GM12864 (cell line): ENCODE data around the gene CTNNA3.

Source experiments
- DNase-seq: peaks from one replicate; pipeline ENCODE4 v3.0.0-alpha.2; 2011; ENCODE audit warnings: low read depth
- H3K4me3 ChIP-seq: 2 replicates; pipeline ENCODE4 v1.5.1; 2011; ENCODE audit warnings: mild to moderate bottlenecking, low read depth, low read length, control low read depth
- TF ChIP-seq, protein P1 (sequence below): IDR thresholded peaks from 2 replicates; pipeline ENCODE4 v1.5.1; 2011; ENCODE audit warnings: low read depth, mild to moderate bottlenecking, moderate library complexity, low read length, control low read depth, inconsistent platforms; ENCODE audit errors: missing control alignments

The CTNNA3 gene

GRCh38 chr10:66695046-66695445 is 1000.9 kb downstream of the CTNNA3 start:
- H3K4me3 ChIP-seq, result no peak overlapping the region
- DNase-seq, result no peak
- TF ChIP-seq, protein P1, sequence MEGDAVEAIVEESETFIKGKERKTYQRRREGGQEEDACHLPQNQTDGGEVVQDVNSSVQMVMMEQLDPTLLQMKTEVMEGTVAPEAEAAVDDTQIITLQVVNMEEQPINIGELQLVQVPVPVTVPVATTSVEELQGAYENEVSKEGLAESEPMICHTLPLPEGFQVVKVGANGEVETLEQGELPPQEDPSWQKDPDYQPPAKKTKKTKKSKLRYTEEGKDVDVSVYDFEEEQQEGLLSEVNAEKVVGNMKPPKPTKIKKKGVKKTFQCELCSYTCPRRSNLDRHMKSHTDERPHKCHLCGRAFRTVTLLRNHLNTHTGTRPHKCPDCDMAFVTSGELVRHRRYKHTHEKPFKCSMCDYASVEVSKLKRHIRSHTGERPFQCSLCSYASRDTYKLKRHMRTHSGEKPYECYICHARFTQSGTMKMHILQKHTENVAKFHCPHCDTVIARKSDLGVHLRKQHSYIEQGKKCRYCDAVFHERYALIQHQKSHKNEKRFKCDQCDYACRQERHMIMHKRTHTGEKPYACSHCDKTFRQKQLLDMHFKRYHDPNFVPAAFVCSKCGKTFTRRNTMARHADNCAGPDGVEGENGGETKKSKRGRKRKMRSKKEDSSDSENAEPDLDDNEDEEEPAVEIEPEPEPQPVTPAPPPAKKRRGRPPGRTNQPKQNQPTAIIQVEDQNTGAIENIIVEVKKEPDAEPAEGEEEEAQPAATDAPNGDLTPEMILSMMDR, result no peak

- no peak for DNase-seq
- TF ChIP-seq, protein P1, result no peak
Observed at GRCh38 chr10:66684581-66684980, 1011.4 kb downstream of the CTNNA3 start.

DNA sequence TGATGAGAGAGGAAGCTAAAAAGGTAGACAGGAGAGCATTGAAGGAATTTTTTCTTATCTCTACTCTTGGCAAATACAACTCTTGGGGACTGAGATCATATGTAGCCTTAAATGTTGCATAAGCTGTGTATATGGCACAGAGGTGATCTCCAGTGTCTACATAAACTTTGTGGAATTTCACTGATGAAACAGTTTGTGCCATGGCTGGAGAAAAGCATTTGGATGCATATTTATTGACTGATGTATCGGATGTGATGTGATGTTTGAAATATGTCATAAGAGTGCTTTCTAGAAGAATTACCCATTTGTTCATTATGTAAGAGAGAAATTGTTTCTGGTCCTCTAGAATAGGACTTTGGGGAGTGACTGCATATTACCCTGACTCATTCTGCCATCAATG is 1015.1 kb downstream of the CTNNA3 start:
- TF ChIP-seq, protein P1, result no peak
- H3K4me3 ChIP-seq, result no peak overlapping the region
- DNase-seq, result no peak

More at GRCh38 chr10:66684581-66684980, 1011.4 kb downstream of the CTNNA3 start:
- H3K4me3 ChIP-seq, result no peak overlapping the region

GRCh38 chr10:66678521-66678920 is 1017.5 kb downstream of the CTNNA3 start:
- H3K4me3 ChIP-seq, result no peak overlapping the region
- DNase-seq, result no peak
- TF ChIP-seq, protein P1, result no peak

DNA sequence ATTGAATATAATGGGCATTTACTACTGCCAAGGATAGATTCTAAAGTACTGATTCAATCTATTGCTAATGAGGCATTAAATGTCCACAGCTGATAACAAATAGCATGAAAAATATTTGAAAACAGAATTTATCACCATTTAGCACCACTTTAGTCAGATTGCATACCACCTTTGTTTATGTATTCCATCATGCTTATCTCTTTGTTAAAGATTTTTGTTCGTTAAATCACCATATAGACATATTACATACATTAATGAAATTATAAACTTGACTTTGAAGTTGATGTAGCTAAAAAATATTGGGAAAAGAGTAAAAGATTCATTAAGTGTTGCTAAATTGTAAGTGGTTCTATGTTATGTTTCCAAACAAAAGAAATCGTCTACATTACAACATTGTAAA is 1022.9 kb downstream of the CTNNA3 start:
- H3K4me3 ChIP-seq, result no peak overlapping the region
- TF ChIP-seq, protein P1, result no peak
- DNase-seq, result no peak

DNA sequence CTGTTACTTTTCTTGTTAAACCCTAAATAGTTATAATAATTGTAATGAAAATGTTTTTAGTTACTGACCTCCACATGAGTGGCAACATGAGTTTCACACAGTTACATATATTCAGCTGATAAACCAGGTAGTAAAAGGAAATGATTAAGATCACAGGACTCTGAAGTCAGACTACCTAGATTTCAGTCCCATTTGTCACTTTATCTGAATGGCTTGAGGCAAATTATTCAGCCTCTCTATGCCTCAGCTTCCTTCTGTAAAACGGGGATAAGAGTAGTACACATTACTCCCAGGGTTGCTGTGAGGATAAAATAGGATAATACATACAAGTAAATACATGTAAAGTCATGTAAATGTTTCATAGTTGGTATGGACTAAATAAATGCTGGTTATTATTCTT is 1024.4 kb downstream of the CTNNA3 start:
- TF ChIP-seq, protein P1, result no peak
- H3K4me3 ChIP-seq, result no peak overlapping the region
- no peak for DNase-seq

GRCh38 chr10:66671064-66671463 is 1024.9 kb downstream of the CTNNA3 start:
- DNase-seq, result no peak
- TF ChIP-seq, protein P1, result no peak

More at GRCh38 chr10:66671064-66671463, 1024.9 kb downstream of the CTNNA3 start:
- no peak overlapping the region for H3K4me3 ChIP-seq
